HS-5 (cell line): ENCODE measurements around the gene SPATA2L.

Source experiments
- DNase-seq: peaks from one replicate; pipeline ENCODE4 v3.0.0-alpha.2; 2012; ENCODE audit warnings: low read depth

The SPATA2L gene

GRCh38 chr16:89727406-89728120 is 26.1 kb upstream of the SPATA2L start:
- DNase-seq, result no peak

- DNase-seq, result no peak
These were observed 22.1 kb upstream of the SPATA2L start for GRCh38 chr16:89723279-89724250.

GRCh38 chr16:89722392-89723278 is 21.1 kb upstream of the SPATA2L start:
- no peak for DNase-seq

GRCh38 chr16:89721546-89722391 is 20.3 kb upstream of the SPATA2L start:
- DNase-seq, result no peak

- DNase-seq, result no peak
These were observed 19.5 kb upstream of the SPATA2L start, which contains the start of the genes VPS9D1 and ZNF276 for GRCh38 chr16:89720813-89721545. VPS9D1 (minus strand) TSS chr16:89720898; CDS start chr16:89720861, 37 bp downstream. ZNF276 (plus strand) TSS chr16:89721537; CDS start chr16:89721641, 104 bp downstream.

GRCh38 chr16:89720551-89720812 is 19.0 kb upstream of the SPATA2L start:
- no peak for DNase-seq

- no peak for DNase-seq
These were observed 16.4 kb upstream of the SPATA2L start for GRCh38 chr16:89717688-89718505.

GRCh38 chr16:89716916-89717687 is 15.6 kb upstream of the SPATA2L start:
- DNase-seq, result no peak

- no peak for DNase-seq
These were observed 15.0 kb upstream of the SPATA2L start for GRCh38 chr16:89716493-89716892.

GRCh38 chr16:89712274-89712781 is 10.8 kb upstream of the SPATA2L start:
- no peak for DNase-seq

- no peak for DNase-seq
These were observed 10.2 kb upstream of the SPATA2L start for GRCh38 chr16:89711601-89712273.

GRCh38 chr16:89710709-89711564 is 9.4 kb upstream of the SPATA2L start:
- no peak for DNase-seq

GRCh38 chr16:89709716-89710432 is 8.4 kb upstream of the SPATA2L start:
- no peak for DNase-seq

GRCh38 chr16:89709166-89709565 is 7.7 kb upstream of the SPATA2L start:
- no peak for DNase-seq

GRCh38 chr16:89708481-89708931 is 7.0 kb upstream of the SPATA2L start:
- DNase-seq, result no peak

- DNase-seq, result no peak
These were observed 6.2 kb upstream of the SPATA2L start for GRCh38 chr16:89707695-89708094.
